Neural cell (in vitro differentiated cells): ENCODE data around the gene BAX. TPM values are rescaled to one million over a fixed set of nuclear protein-coding genes. Genes with fewer than 3 reads are reported as not detected.

ENCODE experiments used
- H2AFZ ChIP-seq: fragments of 200-600, 300-800 bp; sonication (generic), shearing (Covaris generic); 2 replicates; pipeline ENCODE4 v1.6.0; 2014; ENCODE audit warnings: low read depth, mild to moderate bottlenecking, antibody characterized with exemption, low read length, moderate library complexity
- H3F3A ChIP-seq: fragments of 200-600 bp; shearing (Covaris generic); 2 replicates; pipeline ENCODE4 v1.6.1; 2016; ENCODE audit warnings: mild to moderate bottlenecking, moderate library complexity, mixed read lengths, antibody characterized with exemption, low read length; ENCODE audit not compliant: insufficient read depth, poor library complexity, severe bottlenecking
- H3K27ac ChIP-seq: fragments of 200-600, 300-800 bp; sonication (generic), shearing (Covaris generic); 2 replicates; pipeline ENCODE4 v1.5.1; 2014; ENCODE audit warnings: mild to moderate bottlenecking, low read length, moderate library complexity
- H3K27me3 ChIP-seq: fragments of 300-800, 200-600 bp; sonication (generic), shearing (Covaris generic); 2 replicates; pipeline ENCODE4 v1.6.0; 2014; ENCODE audit warnings: mild to moderate bottlenecking, low read depth, low read length, moderate library complexity; ENCODE audit not compliant: insufficient read depth
- H3K36me3 ChIP-seq: fragments of 300-800, 200-600 bp; sonication (generic), shearing (Covaris generic); 2 replicates; pipeline ENCODE4 v1.5.1; 2014; ENCODE audit warnings: mild to moderate bottlenecking, antibody characterized with exemption, low read length, moderate library complexity; ENCODE audit not compliant: insufficient read depth
- H3K4me2 ChIP-seq: fragments of 300-800, 200-600 bp; sonication (generic), shearing (Covaris generic); 2 replicates; pipeline ENCODE4 v1.6.0; 2014; ENCODE audit warnings: mild to moderate bottlenecking, low read length
- H3K4me3 ChIP-seq: fragments of 300-800, 200-600 bp; sonication (generic), shearing (Covaris generic); 2 replicates; pipeline ENCODE4 v1.5.1; 2014; ENCODE audit warnings: mild to moderate bottlenecking, low read length, moderate library complexity
- H3K79me2 ChIP-seq: fragments of 200-600 bp; shearing (Covaris generic); replicated peaks from 2 replicates; pipeline ENCODE4 v1.6.0; 2014; ENCODE audit warnings: mild to moderate bottlenecking, low read length, moderate library complexity; ENCODE audit not compliant: insufficient read depth
- H3K9ac ChIP-seq: fragments of 300-800, 200-600 bp; sonication (generic), shearing (Covaris generic); 2 replicates; pipeline ENCODE4 v1.6.1; 2016; ENCODE audit warnings: mild to moderate bottlenecking, low read length, mixed read lengths
- H3K9me2 ChIP-seq: fragments of 200-600 bp; shearing (Covaris generic); 2 replicates; pipeline ENCODE4 v1.6.1; 2016; ENCODE audit warnings: mild to moderate bottlenecking, low read length, mixed read lengths; ENCODE audit not compliant: insufficient read depth
- H3K9me3 ChIP-seq: fragments of 200-600, 300-800 bp; sonication (generic), shearing (Covaris generic); 2 replicates; pipeline ENCODE4 v1.6.1; 2016; ENCODE audit warnings: mild to moderate bottlenecking, mixed run types, low read length, moderate library complexity, mixed read lengths
- H4K20me1 ChIP-seq: fragments of 200-600 bp; shearing (Covaris generic); 2 replicates; pipeline ENCODE4 v1.6.1; 2016; ENCODE audit warnings: mild to moderate bottlenecking, mixed run types; ENCODE audit not compliant: insufficient read depth
- EP300 ChIP-seq: fragments of 450-650 bp; conservative IDR thresholded peaks from 2 replicates; pipeline ENCODE4 v1.6.1; 2014; ENCODE audit warnings: antibody characterized with exemption, mild to moderate bottlenecking, moderate library complexity; ENCODE audit not compliant: poor library complexity, severe bottlenecking
- EZH2 ChIP-seq: fragments of 200-600, 300-800 bp; shearing (Covaris generic), sonication (generic); IDR thresholded peaks from 2 replicates; pipeline ENCODE4 v1.6.1; 2014; ENCODE audit warnings: antibody characterized with exemption, low read length, borderline replicate concordance, mild to moderate bottlenecking; ENCODE audit not compliant: insufficient read depth, poor library complexity, severe bottlenecking
- MXI1 ChIP-seq: fragments of 450-650 bp; conservative IDR thresholded peaks from 2 replicates; pipeline ENCODE4 v1.6.1; 2014; ENCODE audit warnings: antibody characterized with exemption, mild to moderate bottlenecking; ENCODE audit not compliant: poor library complexity, severe bottlenecking
- POLR2AphosphoS5 ChIP-seq: IDR thresholded peaks from 2 replicates; pipeline ENCODE4 v1.6.1; 2012
- RAD21 ChIP-seq: fragments of 450-650 bp; conservative IDR thresholded peaks from 2 replicates; pipeline ENCODE4 v1.6.1; 2014; ENCODE audit warnings: antibody characterized with exemption, mild to moderate bottlenecking, moderate library complexity
- SMC3 ChIP-seq: fragments of 450-650 bp; conservative IDR thresholded peaks from 2 replicates; pipeline ENCODE4 v1.6.1; 2014; ENCODE audit warnings: antibody characterized with exemption, mild to moderate bottlenecking, moderate library complexity; ENCODE audit not compliant: poor library complexity
- TAF1 ChIP-seq: IDR thresholded peaks from 2 replicates; pipeline ENCODE4 v1.6.1; 2012; ENCODE audit warnings: low read depth
- polyA plus RNA-seq: library from polyadenylated mRNA; depleted of rRNA; stranded (reverse); fragments of >200 nt; gene quantifications from 2 replicates; pipeline ENCODE4 v1.2.3, GENCODE V29; 2014
- small RNA-seq, 3 experiments: library from RNA; depleted of rRNA; stranded (forward); fragments of <200 nt; gene quantifications; one replicate each; pipeline ENCODE3, GENCODE V24; 2012
- TF ChIP-seq, protein P1 (sequence below): fragments of 450-650 bp; IDR thresholded peaks from 2 replicates; pipeline ENCODE4 v1.5.1; 2014; ENCODE audit warnings: antibody characterized with exemption, mild to moderate bottlenecking, moderate library complexity; ENCODE audit not compliant: poor library complexity, severe bottlenecking
- TF ChIP-seq, protein P2 (sequence below): IDR thresholded peaks from 2 replicates; pipeline ENCODE4 v1.6.1; 2012; ENCODE audit warnings: borderline replicate concordance

The BAX gene
- polyA plus RNA-seq, 1 donor from 2014 or later = 71.9 TPM

DNA sequence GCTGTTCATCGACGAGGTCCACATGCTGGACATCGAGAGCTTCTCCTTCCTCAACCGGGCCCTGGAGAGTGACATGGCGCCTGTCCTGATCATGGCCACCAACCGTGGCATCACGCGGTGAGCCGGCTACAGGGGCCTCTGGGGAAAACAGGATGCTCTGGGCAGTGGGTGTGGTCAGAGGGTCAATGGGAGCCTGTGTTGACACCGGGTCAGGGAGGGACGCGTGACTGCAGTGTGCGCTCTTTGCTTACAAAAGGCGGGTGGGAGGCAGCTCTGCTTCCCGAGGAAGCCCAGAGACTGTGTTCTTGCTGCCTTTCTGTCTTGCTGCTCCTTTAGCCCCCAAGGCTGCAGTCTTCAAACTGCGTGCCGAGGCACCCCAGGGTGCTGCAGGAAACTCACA lies 56.5 kb downstream of the BAX start:
- no peak overlapping the region for H2AFZ ChIP-seq
- no peaks in the 10 kb centered on the region for H3K79me2 ChIP-seq
- H3K27me3 ChIP-seq = no peaks in the 10 kb centered on the region
- no peaks in the 10 kb centered on the region for H3K36me3 ChIP-seq
- H3K27ac ChIP-seq = no peak overlapping the region
- H3F3A ChIP-seq = no peaks in the 10 kb centered on the region
- no peak for TF ChIP-seq RAD21
- TF ChIP-seq EZH2 = no peak
- TF ChIP-seq, protein P1, sequence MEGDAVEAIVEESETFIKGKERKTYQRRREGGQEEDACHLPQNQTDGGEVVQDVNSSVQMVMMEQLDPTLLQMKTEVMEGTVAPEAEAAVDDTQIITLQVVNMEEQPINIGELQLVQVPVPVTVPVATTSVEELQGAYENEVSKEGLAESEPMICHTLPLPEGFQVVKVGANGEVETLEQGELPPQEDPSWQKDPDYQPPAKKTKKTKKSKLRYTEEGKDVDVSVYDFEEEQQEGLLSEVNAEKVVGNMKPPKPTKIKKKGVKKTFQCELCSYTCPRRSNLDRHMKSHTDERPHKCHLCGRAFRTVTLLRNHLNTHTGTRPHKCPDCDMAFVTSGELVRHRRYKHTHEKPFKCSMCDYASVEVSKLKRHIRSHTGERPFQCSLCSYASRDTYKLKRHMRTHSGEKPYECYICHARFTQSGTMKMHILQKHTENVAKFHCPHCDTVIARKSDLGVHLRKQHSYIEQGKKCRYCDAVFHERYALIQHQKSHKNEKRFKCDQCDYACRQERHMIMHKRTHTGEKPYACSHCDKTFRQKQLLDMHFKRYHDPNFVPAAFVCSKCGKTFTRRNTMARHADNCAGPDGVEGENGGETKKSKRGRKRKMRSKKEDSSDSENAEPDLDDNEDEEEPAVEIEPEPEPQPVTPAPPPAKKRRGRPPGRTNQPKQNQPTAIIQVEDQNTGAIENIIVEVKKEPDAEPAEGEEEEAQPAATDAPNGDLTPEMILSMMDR = no peak
- no peak for TF ChIP-seq MXI1
- TF ChIP-seq EP300 = no peak
- TF ChIP-seq POLR2AphosphoS5 = no peak
- no peak for TF ChIP-seq SMC3
- no peak for TF ChIP-seq TAF1
- TF ChIP-seq, protein P2, sequence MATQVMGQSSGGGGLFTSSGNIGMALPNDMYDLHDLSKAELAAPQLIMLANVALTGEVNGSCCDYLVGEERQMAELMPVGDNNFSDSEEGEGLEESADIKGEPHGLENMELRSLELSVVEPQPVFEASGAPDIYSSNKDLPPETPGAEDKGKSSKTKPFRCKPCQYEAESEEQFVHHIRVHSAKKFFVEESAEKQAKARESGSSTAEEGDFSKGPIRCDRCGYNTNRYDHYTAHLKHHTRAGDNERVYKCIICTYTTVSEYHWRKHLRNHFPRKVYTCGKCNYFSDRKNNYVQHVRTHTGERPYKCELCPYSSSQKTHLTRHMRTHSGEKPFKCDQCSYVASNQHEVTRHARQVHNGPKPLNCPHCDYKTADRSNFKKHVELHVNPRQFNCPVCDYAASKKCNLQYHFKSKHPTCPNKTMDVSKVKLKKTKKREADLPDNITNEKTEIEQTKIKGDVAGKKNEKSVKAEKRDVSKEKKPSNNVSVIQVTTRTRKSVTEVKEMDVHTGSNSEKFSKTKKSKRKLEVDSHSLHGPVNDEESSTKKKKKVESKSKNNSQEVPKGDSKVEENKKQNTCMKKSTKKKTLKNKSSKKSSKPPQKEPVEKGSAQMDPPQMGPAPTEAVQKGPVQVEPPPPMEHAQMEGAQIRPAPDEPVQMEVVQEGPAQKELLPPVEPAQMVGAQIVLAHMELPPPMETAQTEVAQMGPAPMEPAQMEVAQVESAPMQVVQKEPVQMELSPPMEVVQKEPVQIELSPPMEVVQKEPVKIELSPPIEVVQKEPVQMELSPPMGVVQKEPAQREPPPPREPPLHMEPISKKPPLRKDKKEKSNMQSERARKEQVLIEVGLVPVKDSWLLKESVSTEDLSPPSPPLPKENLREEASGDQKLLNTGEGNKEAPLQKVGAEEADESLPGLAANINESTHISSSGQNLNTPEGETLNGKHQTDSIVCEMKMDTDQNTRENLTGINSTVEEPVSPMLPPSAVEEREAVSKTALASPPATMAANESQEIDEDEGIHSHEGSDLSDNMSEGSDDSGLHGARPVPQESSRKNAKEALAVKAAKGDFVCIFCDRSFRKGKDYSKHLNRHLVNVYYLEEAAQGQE = no peak
- no peaks in the 10 kb centered on the region for H3K9me2 ChIP-seq
- no peak overlapping the region for H3K9ac ChIP-seq
- H3K9me3 ChIP-seq = no peaks in the 10 kb centered on the region
- H3K4me2 ChIP-seq = no peak overlapping the region
- no peak overlapping the region for H3K4me3 ChIP-seq
- H4K20me1 ChIP-seq = no peaks in the 10 kb centered on the region

Small RNA genes within 50 kb of the gene (small RNA-seq; reads per million reads assigned to genes)
- gene AC026803.1 (0 reads per million in 3 experiments), gene MIR6798 (0 to 0.52 (median 0) reads per million in 3 experiments)

Other genes starting within 250 kb of the BAX start
- 0.36 and 0.96 TPM in 2 replicates for gene MAMSTR, start 235.2 kb upstream of the BAX start, polyA plus RNA-seq
- gene RASIP1, start 214.3 kb upstream of the BAX start, polyA plus RNA-seq = 0.26 TPM in 1 of 2 replicates, not detected in the other
- gene IZUMO1, start 208.0 kb upstream of the BAX start, polyA plus RNA-seq = not detected in 2 replicates
- gene FUT1, start 202.2 kb upstream of the BAX start, polyA plus RNA-seq = 0.15 and 0.26 TPM in 2 replicates
- not detected in 2 replicates for gene FGF21, start 199.4 kb upstream of the BAX start, polyA plus RNA-seq
- gene BCAT2, start 143.8 kb upstream of the BAX start, polyA plus RNA-seq = 19.5 and 28.5 TPM in 2 replicates
- 0.40 and 0.44 TPM in 2 replicates for gene HSD17B14, start 118.4 kb upstream of the BAX start, polyA plus RNA-seq
- not detected in 2 replicates for gene PLEKHA4, start 86.3 kb upstream of the BAX start, polyA plus RNA-seq
- gene PPP1R15A, start 82.5 kb upstream of the BAX start, polyA plus RNA-seq = 73.3 and 73.6 TPM in 2 replicates
- not detected in 2 replicates for gene TULP2, start 56.1 kb upstream of the BAX start, polyA plus RNA-seq
- gene NUCB1, start 54.6 kb upstream of the BAX start, polyA plus RNA-seq = 80.0 and 83.7 TPM in 2 replicates
- gene DHDH, start 21.2 kb upstream of the BAX start, polyA plus RNA-seq = 1.4 and 4.8 TPM in 2 replicates
- gene FTL, start 10.4 kb downstream of the BAX start, polyA plus RNA-seq = 886 and 909 TPM in 2 replicates
- gene GYS1, start 38.4 kb downstream of the BAX start, polyA plus RNA-seq = 12.9 and 25.7 TPM in 2 replicates
- 172 and 184 TPM in 2 replicates for gene RUVBL2, start 39.0 kb downstream of the BAX start, polyA plus RNA-seq
- gene LHB, start 62.2 kb downstream of the BAX start, polyA plus RNA-seq = not detected in 2 replicates
- not detected in 2 replicates for gene CGB3, start 69.5 kb downstream of the BAX start, polyA plus RNA-seq
- not detected in 2 replicates for gene CGB2, start 77.0 kb downstream of the BAX start, polyA plus RNA-seq
- gene CGB1, start 82.0 kb downstream of the BAX start, polyA plus RNA-seq = not detected in 2 replicates
- not detected in 2 replicates for gene CGB5, start 89.0 kb downstream of the BAX start, polyA plus RNA-seq
- not detected in 2 replicates for gene CGB8, start 94.2 kb downstream of the BAX start, polyA plus RNA-seq
- gene CGB7, start 102.9 kb downstream of the BAX start, polyA plus RNA-seq = not detected in 2 replicates
- not detected in 2 replicates for gene NTF4, start 109.9 kb downstream of the BAX start, polyA plus RNA-seq
- gene KCNA7, start 117.8 kb downstream of the BAX start, polyA plus RNA-seq = not detected in 2 replicates
- 721 and 833 TPM in 2 replicates for gene SNRNP70, start 130.6 kb downstream of the BAX start, polyA plus RNA-seq
- gene LIN7B, start 159.5 kb downstream of the BAX start, polyA plus RNA-seq = 88.7 and 99.0 TPM in 2 replicates
- gene C19orf73, start 164.3 kb downstream of the BAX start, polyA plus RNA-seq = 5.7 and 8.4 TPM in 2 replicates
- 73.0 and 80.7 TPM in 2 replicates for gene PPFIA3, start 164.7 kb downstream of the BAX start, polyA plus RNA-seq
- gene HRC, start 200.5 kb downstream of the BAX start, polyA plus RNA-seq = 1.0 TPM in 1 of 2 replicates, not detected in the other
- gene TRPM4, start 202.9 kb downstream of the BAX start, polyA plus RNA-seq = 40.0 and 42.5 TPM in 2 replicates